Karpas-422 (cell line): ENCODE measurements around the gene MAP4K2. TPM values are rescaled to one million over a fixed set of nuclear protein-coding genes. Genes with fewer than 3 reads are reported as not detected.

Experiments
- DNase-seq: peaks from one replicate; pipeline ENCODE4 v3.0.0-alpha.2; 2015
- H2AFZ ChIP-seq: fragments of 200-600 bp; sonication (generic); 2 replicates; pipeline ENCODE4 v1.6.1; 2014; ENCODE audit warnings: antibody characterized with exemption, low read length, mixed read lengths
- H3K27ac ChIP-seq: fragments of 200-600 bp; sonication (generic); 2 replicates; pipeline ENCODE4 v1.5.1; 2014; ENCODE audit warnings: mild to moderate bottlenecking, low read length, moderate library complexity
- H3K27me3 ChIP-seq: fragments of 200-600 bp; sonication (generic); 2 replicates; pipeline ENCODE4 v1.6.1; 2014; ENCODE audit warnings: low read length, mixed read lengths
- H3K36me3 ChIP-seq: fragments of 200-600 bp; sonication (generic); 2 replicates; pipeline ENCODE4 v1.6.1; 2014; ENCODE audit warnings: low read length, mixed read lengths; ENCODE audit not compliant: insufficient read depth
- H3K4me1 ChIP-seq: fragments of 200-600 bp; sonication (generic); 2 replicates; pipeline ENCODE4 v1.6.1; 2014; ENCODE audit warnings: mild to moderate bottlenecking, low read length, mixed read lengths
- H3K4me2 ChIP-seq: fragments of 200-600 bp; sonication (generic); 2 replicates; pipeline ENCODE4 v1.6.1; 2014; ENCODE audit warnings: low read length, low read depth, mild to moderate bottlenecking; ENCODE audit not compliant: poor library complexity, severe bottlenecking
- H3K4me3 ChIP-seq: fragments of 200-600 bp; sonication (generic); 2 replicates; pipeline ENCODE4 v1.5.1; 2014; ENCODE audit warnings: mild to moderate bottlenecking, antibody characterized with exemption, low read length, mixed read lengths
- H3K79me2 ChIP-seq: fragments of 200-600 bp; sonication (generic); 2 replicates; pipeline ENCODE4 v1.6.1; 2014; ENCODE audit warnings: mild to moderate bottlenecking, low read length, mixed read lengths
- H3K9ac ChIP-seq: fragments of 200-600 bp; sonication (generic); 2 replicates; pipeline ENCODE4 v1.6.0; 2014; ENCODE audit warnings: low read length
- H3K9me2 ChIP-seq: fragments of 200-600 bp; sonication (generic), shearing (Covaris generic); replicated peaks from 2 replicates; pipeline ENCODE4 v1.6.0; 2014; ENCODE audit warnings: mild to moderate bottlenecking, low read length, moderate library complexity; ENCODE audit not compliant: insufficient read depth
- H3K9me3 ChIP-seq: fragments of 300-700, 200-600 bp; sonication (generic); 2 replicates; pipeline ENCODE4 v1.6.1; 2014; ENCODE audit warnings: low read length, mixed read lengths
- H4K20me1 ChIP-seq: fragments of 200-600 bp; sonication (generic); 2 replicates; pipeline ENCODE4 v1.6.1; 2014; ENCODE audit warnings: mild to moderate bottlenecking, antibody characterized with exemption, low read length, low read depth; ENCODE audit not compliant: insufficient read depth
- total RNA-seq: library from RNA; depleted of rRNA; stranded (reverse); fragments of >200 nt; shearing (Covaris generic); gene quantifications from 2 replicates; pipeline ENCODE4 v1.2.3, GENCODE V29; 2014; ENCODE audit warnings: low replicate concordance

MAP4K2 gene
- total RNA-seq, 1 experiment from 2014 or later, result 62.0 TPM

DNA sequence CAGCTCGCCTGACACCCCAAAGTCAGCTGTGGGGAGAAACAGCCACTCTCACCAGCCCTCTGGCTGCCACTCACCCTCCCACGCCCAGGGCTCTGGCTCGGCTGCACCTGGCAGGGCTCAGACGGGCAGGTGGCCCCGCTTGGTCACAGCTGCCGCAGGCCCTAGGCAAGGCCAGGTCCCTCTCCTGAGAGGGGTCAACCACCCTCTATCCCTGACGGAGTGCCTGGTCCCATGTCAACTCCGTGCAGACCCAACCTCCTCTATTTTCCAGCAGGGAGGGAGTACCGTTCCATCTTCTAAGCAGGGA is 1.9 kb downstream of the MAP4K2 start:
- H3K27me3 ChIP-seq, result no peaks in the 10 kb centered on the region
- H4K20me1 ChIP-seq, result no peaks in the 10 kb centered on the region
- H3K36me3 ChIP-seq, result 0 out of 2 replicates have a peak, but pooled peaks cover 7% of the 10 kb centered on the region
- peak; percentile 58 for DNase-seq
- H3K4me1 ChIP-seq, result peaks cover 45% of the 10 kb centered on the region
- peak overlapping the region; percentile 88 for H3K4me2 ChIP-seq
- no peaks in the 10 kb centered on the region for H3K9me2 ChIP-seq
- no peak overlapping the region for H2AFZ ChIP-seq
- H3K4me3 ChIP-seq, result peak overlapping the region; percentile 87; the same call in 1 of the 2 replicates
- H3K27ac ChIP-seq, result peak overlapping the region; percentile 85
- H3K79me2 ChIP-seq, result peaks cover 6% of the 10 kb centered on the region
- peak overlapping the region; percentile 82 for H3K9ac ChIP-seq
- no peaks in the 10 kb centered on the region for H3K9me3 ChIP-seq

DNA sequence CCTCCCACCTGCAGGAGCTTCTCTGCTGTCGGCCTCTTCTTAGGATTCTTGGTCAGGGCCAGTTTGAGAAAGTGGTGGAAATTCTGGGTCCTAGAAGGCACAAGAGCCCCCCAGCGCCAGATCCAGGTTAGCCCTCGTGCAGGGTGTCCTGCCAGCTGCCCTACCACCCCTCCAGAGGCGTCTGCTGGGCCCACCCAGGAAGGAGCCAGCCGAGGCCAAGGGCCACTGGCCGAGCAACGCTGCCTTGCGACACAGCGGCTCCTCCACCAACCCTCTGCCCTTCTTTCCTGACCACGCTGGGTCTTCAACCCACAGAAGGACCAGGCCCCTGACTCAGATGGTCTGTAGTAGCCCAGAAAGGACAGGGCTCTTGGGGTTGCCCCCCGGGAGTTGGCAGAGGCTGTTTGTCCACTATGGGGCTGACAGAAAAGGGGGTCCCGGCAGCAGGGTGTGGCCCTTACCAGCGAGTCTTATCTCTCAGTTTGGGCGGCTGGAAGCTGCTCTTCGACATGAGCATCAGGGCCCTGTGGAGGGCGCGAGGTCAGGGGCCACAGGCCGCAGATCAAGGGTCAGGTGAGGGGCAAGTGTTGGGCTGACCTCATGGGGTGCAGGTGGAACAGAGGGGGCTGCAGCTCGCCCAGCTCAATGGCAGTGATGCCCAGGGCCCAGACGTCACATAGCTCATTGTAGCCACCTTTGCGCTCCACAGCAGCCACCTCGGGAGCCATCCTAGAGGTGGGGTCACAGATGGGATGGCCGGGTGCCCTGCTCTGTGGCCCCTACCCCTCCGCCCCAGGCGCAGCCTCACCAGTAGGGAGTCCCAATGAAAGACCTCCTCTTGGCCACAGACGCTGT is 2.5 kb downstream of the MAP4K2 start:
- Histone ChIP-seq H3K79me2 (peaks cover 6% of the 10 kb centered on the region), H2AFZ (no peak overlapping the region), H3K4me1 (peaks cover 45% of the 10 kb centered on the region), H3K27ac (peak overlapping the region; percentile 85), H3K9me3 (no peaks in the 10 kb centered on the region), H3K9ac (peak overlapping the region; percentile 82), H3K36me3 (0 out of 2 replicates have a peak, but pooled peaks cover 7% of the 10 kb centered on the region), H3K4me2 (peak overlapping the region; percentile 88), H4K20me1 (no peaks in the 10 kb centered on the region), H3K9me2 (no peaks in the 10 kb centered on the region), H3K27me3 (no peaks in the 10 kb centered on the region), H3K4me3 (peak overlapping the region; percentile 87; the same call in 1 of the 2 replicates)
- no peak for DNase-seq

DNA sequence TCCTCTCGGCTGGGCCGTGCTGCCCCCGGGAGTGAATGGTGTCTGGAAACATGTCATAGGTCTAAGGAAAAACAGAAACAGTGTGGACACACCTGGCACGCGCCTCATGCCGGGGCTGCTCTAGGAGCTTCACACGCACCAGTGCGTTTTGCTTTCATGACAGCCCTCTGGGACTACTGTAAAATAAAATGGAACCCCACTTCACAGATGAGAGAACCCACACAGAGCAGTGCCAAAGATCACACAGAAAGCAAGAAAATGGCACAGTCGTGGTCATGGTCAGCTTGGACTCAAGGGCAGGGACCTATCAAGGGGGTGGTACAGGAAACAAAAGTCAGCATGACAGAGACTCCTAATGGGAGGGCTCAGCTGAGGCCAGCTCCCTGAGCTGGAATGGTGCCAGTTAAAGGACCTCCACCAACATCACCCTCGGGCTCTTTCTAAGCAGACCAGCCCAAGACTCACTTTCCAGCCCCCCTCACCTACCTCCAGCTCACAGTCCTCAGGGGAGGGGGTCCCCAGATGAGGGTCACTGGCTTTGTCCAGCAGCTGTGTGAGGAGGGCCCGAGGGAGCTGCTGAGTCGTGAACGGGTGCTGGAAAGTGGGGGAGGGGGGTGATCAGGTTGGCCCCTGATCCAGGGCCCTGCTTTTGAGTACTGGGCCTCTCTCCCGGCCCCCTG is 3.3 kb downstream of the MAP4K2 start:
- H2AFZ ChIP-seq, result no peak overlapping the region
- H3K9ac ChIP-seq, result peak overlapping the region; percentile 82
- H3K9me2 ChIP-seq, result no peaks in the 10 kb centered on the region
- peak overlapping the region; percentile 85 for H3K27ac ChIP-seq
- H3K27me3 ChIP-seq, result no peaks in the 10 kb centered on the region
- H3K4me1 ChIP-seq, result peaks cover 45% of the 10 kb centered on the region
- peak overlapping the region; percentile 87; the same call in 1 of the 2 replicates for H3K4me3 ChIP-seq
- peak; percentile 82 for DNase-seq
- no peaks in the 10 kb centered on the region for H4K20me1 ChIP-seq
- H3K4me2 ChIP-seq, result peak overlapping the region; percentile 88
- H3K9me3 ChIP-seq, result no peaks in the 10 kb centered on the region
- H3K79me2 ChIP-seq, result peaks cover 6% of the 10 kb centered on the region
- H3K36me3 ChIP-seq, result 0 out of 2 replicates have a peak, but pooled peaks cover 7% of the 10 kb centered on the region

DNA sequence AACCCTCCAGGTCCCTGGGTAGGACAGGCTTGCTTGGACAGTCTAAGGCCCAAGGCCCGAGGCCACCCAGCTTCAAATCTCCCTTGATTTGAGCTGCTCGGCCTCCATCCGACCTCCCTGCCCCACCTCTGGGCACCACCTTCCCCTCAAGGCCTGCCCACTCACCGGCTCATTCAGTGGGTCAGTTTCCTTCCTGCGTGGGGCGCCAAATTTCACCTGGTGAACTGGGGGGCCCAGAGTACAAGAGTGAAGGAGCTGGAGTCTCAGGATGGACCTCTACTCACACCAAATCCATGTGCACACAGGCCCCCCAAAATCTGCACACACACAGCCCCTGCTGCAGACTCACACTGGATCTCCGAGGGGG is 3.8 kb downstream of the MAP4K2 start:
- Histone ChIP-seq H3K36me3 (0 out of 2 replicates have a peak, but pooled peaks cover 7% of the 10 kb centered on the region), H3K9me2 (no peaks in the 10 kb centered on the region), H3K27ac (peak overlapping the region; percentile 85), H3K27me3 (no peaks in the 10 kb centered on the region), H3K79me2 (peaks cover 6% of the 10 kb centered on the region), H3K4me3 (no peak overlapping the region; the same call in 1 of the 2 replicates), H3K9ac (peak overlapping the region; percentile 82; the same call in 1 of the 2 replicates), H4K20me1 (no peaks in the 10 kb centered on the region), H3K9me3 (no peaks in the 10 kb centered on the region), H3K4me2 (peak overlapping the region; percentile 88), H3K4me1 (peaks cover 45% of the 10 kb centered on the region), H2AFZ (no peak overlapping the region)
- no peak for DNase-seq

DNA sequence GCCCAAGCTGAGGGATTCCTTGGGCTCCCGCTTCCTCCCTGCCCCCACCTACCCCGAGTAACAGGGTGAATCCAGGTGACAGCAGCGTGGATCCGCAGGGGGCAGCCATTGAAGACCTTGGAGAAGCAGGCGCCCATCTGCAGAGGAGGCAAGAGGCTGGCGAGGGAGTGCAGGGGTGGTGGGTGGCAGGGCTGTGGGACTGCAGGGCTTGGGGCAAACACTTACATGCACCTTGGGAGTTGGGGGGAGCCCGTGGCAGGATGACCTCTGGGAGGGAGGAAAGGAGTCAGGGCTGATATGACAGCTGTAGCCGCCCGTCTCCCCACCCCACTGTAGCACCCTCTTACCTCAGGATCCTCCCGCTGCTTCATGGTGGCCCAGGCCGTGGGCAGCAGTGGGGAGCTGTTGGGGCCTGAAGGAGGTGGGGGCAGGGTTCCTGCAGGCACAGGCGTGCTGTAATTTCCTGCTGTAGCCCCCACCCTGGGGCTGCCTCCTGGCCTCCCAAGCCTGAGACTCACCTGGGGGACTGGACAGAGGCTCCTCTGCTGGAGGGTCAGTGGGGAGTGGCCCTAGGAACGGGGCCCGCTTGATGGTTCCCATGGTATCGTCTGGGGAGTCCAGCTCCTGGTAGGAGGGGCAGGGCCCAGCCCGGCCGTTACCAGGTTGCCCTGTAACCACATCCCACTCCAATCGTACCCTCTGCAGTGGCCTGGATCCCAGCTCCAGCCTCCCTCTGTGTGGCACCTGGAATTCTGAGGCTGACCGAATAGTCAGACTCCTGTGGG is 6.1 kb downstream of the MAP4K2 start:
- Histone ChIP-seq H3K27ac (no peak overlapping the region), H3K4me3 (no peak overlapping the region), H3K9me3 (no peaks in the 10 kb centered on the region), H3K4me2 (no peak overlapping the region), H3K9ac (no peak overlapping the region), H3K9me2 (no peaks in the 10 kb centered on the region), H3K27me3 (no peaks in the 10 kb centered on the region), H3K79me2 (no peaks in the 10 kb centered on the region), H4K20me1 (no peaks in the 10 kb centered on the region), H3K36me3 (0 out of 2 replicates have a peak, but pooled peaks cover 7% of the 10 kb centered on the region), H3K4me1 (peaks cover 34% of the 10 kb centered on the region), H2AFZ (no peak overlapping the region)
- DNase-seq, result no peak

DNA sequence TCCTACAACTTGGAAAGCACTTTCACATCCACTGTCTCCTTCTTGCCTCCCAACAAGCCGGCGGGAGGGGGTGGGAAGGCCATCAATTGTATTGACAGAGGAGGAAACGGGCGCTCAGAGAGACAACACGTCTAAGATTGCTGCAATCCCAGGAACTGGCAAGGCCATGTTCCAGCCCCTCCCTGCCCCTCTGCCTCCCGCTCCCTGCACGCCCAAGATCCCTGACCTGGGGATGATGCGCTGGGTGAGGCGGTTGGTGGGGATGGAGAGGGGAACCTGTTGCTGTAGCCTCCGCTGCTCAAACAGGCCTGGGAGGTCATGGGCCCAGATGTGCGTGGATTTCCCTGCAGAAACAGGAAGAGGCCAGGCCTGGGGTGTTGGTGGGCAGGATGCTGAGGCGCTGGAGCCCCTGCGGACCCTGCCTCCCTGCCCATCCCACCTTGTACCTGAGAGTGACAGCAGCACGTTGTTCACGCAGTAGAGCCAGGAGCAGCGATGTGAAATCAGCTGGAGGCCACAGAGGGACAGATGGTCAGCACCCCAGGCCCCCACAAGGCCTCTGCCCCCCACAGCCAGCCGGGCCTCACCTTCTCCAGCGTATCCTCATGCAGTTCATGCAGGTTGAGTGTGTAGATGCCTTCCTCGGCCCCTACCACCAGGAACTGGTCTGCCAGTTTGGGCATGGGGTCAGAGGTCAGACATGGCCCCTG is 6.8 kb downstream of the MAP4K2 start:
- H3K9me2 ChIP-seq, result no peaks in the 10 kb centered on the region
- no peaks in the 10 kb centered on the region for H3K27me3 ChIP-seq
- H4K20me1 ChIP-seq, result no peaks in the 10 kb centered on the region
- no peak overlapping the region for H3K4me3 ChIP-seq
- peaks cover 26% of the 10 kb centered on the region for H3K4me1 ChIP-seq
- H3K4me2 ChIP-seq, result no peak overlapping the region
- no peaks in the 10 kb centered on the region for H3K79me2 ChIP-seq
- H2AFZ ChIP-seq, result no peak overlapping the region
- no peak overlapping the region for H3K27ac ChIP-seq
- no peak for DNase-seq
- no peaks in the 10 kb centered on the region for H3K9me3 ChIP-seq
- no peak overlapping the region for H3K9ac ChIP-seq
- H3K36me3 ChIP-seq, result 0 out of 2 replicates have a peak, but pooled peaks cover 7% of the 10 kb centered on the region

DNA sequence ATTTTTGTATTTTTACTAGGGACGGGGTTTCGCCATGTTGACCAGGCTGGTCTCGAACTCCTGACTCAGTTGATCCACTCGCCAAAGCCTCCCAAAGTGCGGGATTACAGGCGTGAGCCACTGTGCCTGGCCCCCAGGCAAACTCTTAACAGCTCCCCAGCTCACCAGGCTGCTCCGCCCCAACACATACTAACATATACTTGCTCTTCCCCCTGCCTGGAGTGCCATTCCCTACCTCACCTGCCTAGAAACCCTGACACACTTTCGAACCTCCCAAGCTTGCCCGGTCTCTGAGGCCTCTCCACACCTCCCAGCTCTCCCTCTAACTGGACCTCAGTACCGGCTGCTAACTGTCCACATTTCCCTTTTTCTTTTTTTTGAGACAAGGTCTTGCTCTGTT is 8.5 kb downstream of the MAP4K2 start:
- 0 out of 2 replicates have a peak, but pooled peaks cover 7% of the 10 kb centered on the region for H3K36me3 ChIP-seq
- no peaks in the 10 kb centered on the region for H3K9me2 ChIP-seq

More for the DNA sequence above, 8.5 kb downstream of the MAP4K2 start:
- Histone ChIP-seq H3K4me1 (peaks cover 9% of the 10 kb centered on the region), H4K20me1 (no peaks in the 10 kb centered on the region), H3K4me2 (no peak overlapping the region), H3K27ac (no peak overlapping the region), H3K9ac (no peak overlapping the region), H3K9me3 (no peaks in the 10 kb centered on the region), H3K79me2 (no peaks in the 10 kb centered on the region), H3K4me3 (no peak overlapping the region), H3K27me3 (no peaks in the 10 kb centered on the region), H2AFZ (no peak overlapping the region)
- no peak for DNase-seq
